GM18870 (cell line): ENCODE measurements around the gene ASTN2.

Experiments used
- ATAC-seq: cut with Tn5 transposase; IDR thresholded peaks from one replicate; pipeline ENCODE4 v1.9.1; 2021; ENCODE audit warnings: moderate library complexity; ENCODE audit not compliant: unreplicated experiment

The ASTN2 gene

GRCh38 chr9:116596646-116597045 lies 818.2 kb downstream of the ASTN2 start:
- no peak for ATAC-seq

GRCh38 chr9:116594547-116594946 lies 820.3 kb downstream of the ASTN2 start:
- ATAC-seq = no peak

GRCh38 chr9:116592970-116593369 lies 821.9 kb downstream of the ASTN2 start:
- ATAC-seq = no peak

GRCh38 chr9:116589392-116590354 lies 825.2 kb downstream of the ASTN2 start:
- ATAC-seq = peak; percentile 57

- ATAC-seq = no peak
These were observed 826.9 kb downstream of the ASTN2 start for GRCh38 chr9:116587919-116588318.

- ATAC-seq = no peak
These were observed 829.0 kb downstream of the ASTN2 start for GRCh38 chr9:116585896-116586295.

- ATAC-seq = no peak
These were observed 829.7 kb downstream of the ASTN2 start for GRCh38 chr9:116585204-116585603.

GRCh38 chr9:116580853-116581252 lies 834.0 kb downstream of the ASTN2 start:
- ATAC-seq = no peak

- no peak for ATAC-seq
These were observed 838.5 kb downstream of the ASTN2 start for GRCh38 chr9:116576386-116576785.

GRCh38 chr9:116574027-116574679 lies 840.7 kb downstream of the ASTN2 start:
- no peak for ATAC-seq

GRCh38 chr9:116572095-116572748 lies 842.6 kb downstream of the ASTN2 start:
- peak; percentile 51 for ATAC-seq

- ATAC-seq = no peak
These were observed 845.7 kb downstream of the ASTN2 start for GRCh38 chr9:116569111-116569510.

- ATAC-seq = no peak
These were observed 848.0 kb downstream of the ASTN2 start for GRCh38 chr9:116566677-116567488.

GRCh38 chr9:116565986-116566385 lies 848.9 kb downstream of the ASTN2 start:
- ATAC-seq = no peak

GRCh38 chr9:116564266-116564793 lies 850.5 kb downstream of the ASTN2 start:
- no peak for ATAC-seq

GRCh38 chr9:116558818-116559540 lies 855.9 kb downstream of the ASTN2 start:
- no peak for ATAC-seq

- no peak for ATAC-seq
These were observed 856.8 kb downstream of the ASTN2 start for GRCh38 chr9:116558035-116558434.

GRCh38 chr9:116555556-116556155 lies 859.2 kb downstream of the ASTN2 start:
- ATAC-seq = no peak

- no peak for ATAC-seq
These were observed 859.7 kb downstream of the ASTN2 start for GRCh38 chr9:116555119-116555518.
